KMS-11 (cell line): ENCODE measurements around the gene SPHK1.

Experiments used
- H2AFZ ChIP-seq: fragments of 200-600 bp; sonication (generic); 2 replicates; pipeline ENCODE4 v1.6.1; 2016; ENCODE audit warnings: antibody characterized with exemption, mixed run types, low read depth
- H3K27ac ChIP-seq: fragments of 200-600 bp; sonication (generic); 2 replicates; pipeline ENCODE4 v1.6.1; 2016; ENCODE audit warnings: mild to moderate bottlenecking, mixed run types
- H3K27me3 ChIP-seq: fragments of 200-600 bp; sonication (generic); 2 replicates; pipeline ENCODE4 v1.6.1; 2017; ENCODE audit warnings: mild to moderate bottlenecking, low read depth, mixed run types, moderate library complexity; ENCODE audit not compliant: insufficient read depth
- H3K36me3 ChIP-seq: fragments of 200-600 bp; sonication (generic); 2 replicates; pipeline ENCODE4 v1.6.1; 2017; ENCODE audit warnings: mild to moderate bottlenecking, mixed run types; ENCODE audit not compliant: insufficient read depth
- H3K4me1 ChIP-seq: fragments of 200-600 bp; sonication (generic); 2 replicates; pipeline ENCODE4 v1.6.1; 2016; ENCODE audit warnings: mild to moderate bottlenecking, low read depth, mixed run types; ENCODE audit not compliant: poor library complexity, severe bottlenecking
- H3K4me2 ChIP-seq: fragments of 200-600 bp; sonication (generic); 2 replicates; pipeline ENCODE4 v1.7.0; 2016; ENCODE audit warnings: mild to moderate bottlenecking, mixed run types
- H3K4me3 ChIP-seq: fragments of 200-600 bp; sonication (generic); IDR thresholded peaks from 2 replicates; pipeline ENCODE4 v1.6.1; 2017; ENCODE audit warnings: low read depth, low read length, mixed read lengths; ENCODE audit not compliant: insufficient read depth
- H3K79me2 ChIP-seq: fragments of 200-600 bp; sonication (generic); 2 replicates; pipeline ENCODE4 v1.6.1; 2016; ENCODE audit warnings: low read depth, mixed run types; ENCODE audit not compliant: insufficient read depth
- H3K9ac ChIP-seq: fragments of 200-600 bp; sonication (generic); 2 replicates; pipeline ENCODE4 v1.6.1; 2016; ENCODE audit warnings: mild to moderate bottlenecking, mixed run types
- H4K20me1 ChIP-seq: fragments of 200-600 bp; sonication (generic); 2 replicates; pipeline ENCODE4 v1.6.1; 2016; ENCODE audit warnings: mild to moderate bottlenecking, mixed run types; ENCODE audit not compliant: insufficient read depth
- TF ChIP-seq, protein P1 (sequence below): fragments of 200-600 bp; sonication (generic); conservative IDR thresholded peaks from 2 replicates; pipeline ENCODE4 v1.6.1; 2017; ENCODE audit warnings: low read depth, mild to moderate bottlenecking, antibody characterized with exemption, low read length, moderate library complexity, mixed read lengths

SPHK1 gene

DNA sequence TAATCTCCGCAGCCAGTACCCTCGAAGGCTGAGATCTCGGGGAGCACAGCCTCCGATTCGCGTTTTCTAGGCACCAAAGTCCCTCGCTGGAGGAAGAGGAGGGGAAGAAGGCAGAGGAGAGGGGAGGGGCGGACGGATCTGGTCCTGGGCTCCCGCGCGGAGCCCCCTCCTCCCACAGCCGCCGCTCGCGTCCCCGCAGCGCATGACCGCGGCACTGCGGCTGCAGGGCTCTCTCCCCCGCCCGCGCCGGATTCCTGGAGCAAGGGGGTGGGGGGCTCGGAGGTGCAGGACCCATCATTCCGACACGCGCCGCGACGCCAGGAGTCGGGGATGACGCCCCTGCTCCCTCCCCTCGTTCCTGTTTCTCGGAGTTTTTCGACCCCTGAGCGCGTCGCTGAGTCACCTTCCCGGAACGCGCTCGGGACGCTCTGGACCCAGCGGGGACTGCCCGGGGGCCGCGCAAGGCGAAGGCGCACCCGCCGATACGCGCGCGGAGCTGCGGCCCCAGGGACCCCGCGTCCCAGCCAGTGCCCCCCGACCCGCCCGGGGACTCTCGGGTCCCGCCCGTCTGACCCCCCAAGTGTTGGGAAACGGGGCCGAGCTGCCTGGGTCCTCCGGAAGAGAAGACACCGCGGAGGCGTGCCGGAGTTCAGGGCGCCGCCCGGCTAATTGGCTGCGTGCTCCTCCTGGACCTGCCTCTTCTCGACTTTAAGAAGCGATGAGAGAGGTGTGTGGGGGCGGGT is 1.4 kb upstream of the SPHK1 start:
- Histone ChIP-seq H4K20me1 (no peaks in the 10 kb centered on the region), H3K4me2 (peak overlapping the region; percentile 99), H3K9ac (peak overlapping the region; percentile 33; the same call in 1 of the 2 replicates), H3K27ac (no peak overlapping the region), H3K4me3 (no peak overlapping the region), H3K36me3 (no peaks in the 10 kb centered on the region), H2AFZ (peak overlapping the region; percentile 84), H3K4me1 (peaks cover 17% of the 10 kb centered on the region), H3K79me2 (no peaks in the 10 kb centered on the region), H3K27me3 (peaks cover 19% of the 10 kb centered on the region)
- TF ChIP-seq, protein P1, sequence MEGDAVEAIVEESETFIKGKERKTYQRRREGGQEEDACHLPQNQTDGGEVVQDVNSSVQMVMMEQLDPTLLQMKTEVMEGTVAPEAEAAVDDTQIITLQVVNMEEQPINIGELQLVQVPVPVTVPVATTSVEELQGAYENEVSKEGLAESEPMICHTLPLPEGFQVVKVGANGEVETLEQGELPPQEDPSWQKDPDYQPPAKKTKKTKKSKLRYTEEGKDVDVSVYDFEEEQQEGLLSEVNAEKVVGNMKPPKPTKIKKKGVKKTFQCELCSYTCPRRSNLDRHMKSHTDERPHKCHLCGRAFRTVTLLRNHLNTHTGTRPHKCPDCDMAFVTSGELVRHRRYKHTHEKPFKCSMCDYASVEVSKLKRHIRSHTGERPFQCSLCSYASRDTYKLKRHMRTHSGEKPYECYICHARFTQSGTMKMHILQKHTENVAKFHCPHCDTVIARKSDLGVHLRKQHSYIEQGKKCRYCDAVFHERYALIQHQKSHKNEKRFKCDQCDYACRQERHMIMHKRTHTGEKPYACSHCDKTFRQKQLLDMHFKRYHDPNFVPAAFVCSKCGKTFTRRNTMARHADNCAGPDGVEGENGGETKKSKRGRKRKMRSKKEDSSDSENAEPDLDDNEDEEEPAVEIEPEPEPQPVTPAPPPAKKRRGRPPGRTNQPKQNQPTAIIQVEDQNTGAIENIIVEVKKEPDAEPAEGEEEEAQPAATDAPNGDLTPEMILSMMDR: no peak

DNA sequence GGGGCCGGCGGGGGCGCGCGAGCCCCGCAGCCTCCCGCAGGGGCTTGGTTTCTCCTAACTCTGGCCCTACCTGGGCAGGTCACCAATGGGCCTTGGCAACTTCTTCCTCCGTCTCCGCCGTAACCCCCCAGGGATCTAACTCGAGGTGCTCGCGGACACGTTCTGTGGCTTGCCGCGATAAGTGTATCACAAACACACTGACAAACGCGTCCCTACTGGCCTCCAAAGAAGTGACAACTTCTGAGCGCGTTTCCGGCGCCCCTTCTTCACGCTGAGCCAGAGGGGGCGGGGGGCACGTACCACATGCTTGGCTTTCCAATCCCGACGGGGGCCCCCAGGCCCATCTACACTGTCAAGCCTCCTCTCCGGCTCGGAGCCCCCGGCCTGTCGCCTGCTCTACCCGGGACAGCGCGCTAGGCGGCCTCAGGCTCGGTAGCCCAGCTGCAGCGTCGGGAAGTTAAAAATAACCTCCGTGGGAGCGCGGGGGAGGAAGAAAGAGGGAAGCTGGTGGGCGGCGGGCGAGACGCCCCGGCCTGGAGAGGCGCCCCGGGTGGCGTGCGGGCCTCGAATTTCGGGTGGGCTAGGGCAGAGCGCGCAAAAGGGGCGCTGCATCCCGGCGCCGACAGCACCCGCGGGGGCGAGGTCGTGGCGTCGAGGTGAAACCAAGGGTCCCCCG is 725 bp upstream of the SPHK1 start:
- peak overlapping the region; percentile 99 for H3K4me2 ChIP-seq
- TF ChIP-seq, protein P1: no peak; the same call in 1 of the 2 replicates
- no peaks in the 10 kb centered on the region for H4K20me1 ChIP-seq
- H3K9ac ChIP-seq: peak overlapping the region; percentile 33; the same call in 1 of the 2 replicates
- no peaks in the 10 kb centered on the region for H3K79me2 ChIP-seq
- H3K36me3 ChIP-seq: no peaks in the 10 kb centered on the region
- peaks cover 17% of the 10 kb centered on the region for H3K4me1 ChIP-seq
- peak overlapping the region; percentile 84 for H2AFZ ChIP-seq
- H3K4me3 ChIP-seq: no peak overlapping the region
- peaks cover 19% of the 10 kb centered on the region for H3K27me3 ChIP-seq
- 0 out of 2 replicates have a peak overlapping the region, but pooled peaks have one; percentile 1 for H3K27ac ChIP-seq

DNA sequence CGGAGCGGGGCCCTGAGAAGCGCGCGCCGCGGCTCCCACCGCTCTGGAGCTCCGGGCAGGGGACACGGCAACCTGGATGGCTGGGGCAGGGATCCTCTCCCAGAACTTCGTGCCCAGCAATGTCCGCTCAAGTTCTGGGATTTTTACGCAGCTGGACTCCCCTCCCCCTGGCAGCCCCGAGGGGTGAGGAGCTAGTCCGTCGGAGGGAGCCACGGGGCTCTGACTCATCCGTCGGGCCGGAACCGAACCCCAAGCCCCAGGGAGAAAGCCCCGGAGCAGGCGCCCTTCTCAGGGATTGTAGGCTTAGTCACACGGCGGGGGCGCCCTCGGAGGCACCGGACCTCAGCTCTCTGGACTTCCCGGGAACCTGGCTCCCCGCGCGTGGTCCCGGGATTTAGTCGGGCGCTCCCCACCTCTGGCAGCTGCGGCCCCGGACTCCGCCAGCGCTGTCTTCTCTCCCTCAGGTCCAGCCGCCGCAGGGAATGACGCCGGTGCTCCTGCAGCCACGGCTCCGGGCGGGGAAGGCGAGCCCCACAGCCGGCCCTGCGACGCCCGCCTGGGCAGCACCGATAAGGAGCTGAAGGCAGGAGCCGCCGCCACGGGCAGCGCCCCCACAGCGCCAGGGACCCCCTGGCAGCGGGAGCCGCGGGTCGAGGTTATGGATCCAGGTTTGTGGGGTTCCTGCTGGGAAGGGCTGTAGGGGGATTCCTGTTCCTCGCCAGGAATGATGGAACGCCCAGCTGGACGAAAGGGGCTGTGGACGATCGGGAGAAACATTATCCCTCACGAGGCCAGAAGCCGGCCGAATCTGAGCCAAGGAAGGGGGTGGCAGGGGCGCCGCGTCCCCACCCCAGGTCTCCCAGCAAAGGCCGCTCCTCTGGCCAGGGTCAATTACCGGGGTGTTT is 830 bp downstream of the SPHK1 start:
- H2AFZ ChIP-seq: peak overlapping the region; percentile 84
- peak overlapping the region; percentile 99 for H3K4me2 ChIP-seq
- H3K27me3 ChIP-seq: peaks cover 19% of the 10 kb centered on the region
- no peak overlapping the region; the same call in 1 of the 2 replicates for H3K9ac ChIP-seq
- no peak overlapping the region for H3K4me3 ChIP-seq
- H3K27ac ChIP-seq: no peak overlapping the region
- TF ChIP-seq, protein P1: no peak
- no peaks in the 10 kb centered on the region for H3K36me3 ChIP-seq
- H4K20me1 ChIP-seq: no peaks in the 10 kb centered on the region
- H3K4me1 ChIP-seq: peaks cover 17% of the 10 kb centered on the region
- H3K79me2 ChIP-seq: no peaks in the 10 kb centered on the region

DNA sequence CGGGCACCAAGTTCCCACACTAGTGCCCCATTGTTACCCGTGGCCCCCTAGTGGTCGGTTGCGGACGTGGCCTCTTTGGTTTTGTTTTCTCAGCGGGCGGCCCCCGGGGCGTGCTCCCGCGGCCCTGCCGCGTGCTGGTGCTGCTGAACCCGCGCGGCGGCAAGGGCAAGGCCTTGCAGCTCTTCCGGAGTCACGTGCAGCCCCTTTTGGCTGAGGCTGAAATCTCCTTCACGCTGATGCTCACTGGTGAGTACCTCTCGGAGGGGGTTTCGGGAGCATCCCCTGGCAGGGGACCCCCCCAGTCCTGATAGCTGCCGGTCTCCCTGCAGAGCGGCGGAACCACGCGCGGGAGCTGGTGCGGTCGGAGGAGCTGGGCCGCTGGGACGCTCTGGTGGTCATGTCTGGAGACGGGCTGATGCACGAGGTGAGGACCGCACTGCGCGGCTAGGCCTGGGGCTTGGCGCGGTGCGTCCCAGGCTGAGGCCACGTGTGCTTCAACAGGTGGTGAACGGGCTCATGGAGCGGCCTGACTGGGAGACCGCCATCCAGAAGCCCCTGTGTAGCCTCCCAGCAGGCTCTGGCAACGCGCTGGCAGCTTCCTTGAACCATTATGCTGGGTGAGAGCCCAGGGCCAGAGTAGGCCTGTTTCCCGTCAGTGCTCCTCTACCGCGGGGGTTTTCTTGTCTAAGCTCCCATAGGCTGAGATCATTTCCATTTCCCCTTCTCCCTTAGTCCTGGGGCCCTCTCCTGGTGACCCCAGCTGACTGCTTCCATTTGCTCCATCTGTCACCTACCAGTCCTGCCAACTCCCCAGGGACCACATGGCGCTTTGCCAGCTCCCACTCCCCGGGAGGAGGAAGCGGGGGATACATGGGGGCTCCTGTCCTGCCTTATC is 1.7 kb downstream of the SPHK1 start:
- no peak overlapping the region for H3K4me3 ChIP-seq
- peak overlapping the region; percentile 99 for H3K4me2 ChIP-seq
- peaks cover 17% of the 10 kb centered on the region for H3K4me1 ChIP-seq
- H3K36me3 ChIP-seq: no peaks in the 10 kb centered on the region
- no peak overlapping the region for H3K9ac ChIP-seq
- peaks cover 19% of the 10 kb centered on the region for H3K27me3 ChIP-seq
- TF ChIP-seq, protein P1: peak; percentile 94
- H3K27ac ChIP-seq: no peak overlapping the region
- peak overlapping the region; percentile 84 for H2AFZ ChIP-seq
- H4K20me1 ChIP-seq: no peaks in the 10 kb centered on the region
- no peaks in the 10 kb centered on the region for H3K79me2 ChIP-seq
